HCT116 (cell line): ENCODE measurements around the gene RBMX. TPM values are rescaled to one million over a fixed set of nuclear protein-coding genes. Genes with fewer than 3 reads are reported as not detected.

ENCODE experiments used
- ATAC-seq: fragments of 200-7000 bp; cut with Tn5 transposase; 2 replicates; pipeline ENCODE4 v1.9.1; 2020; ENCODE audit warnings: mild to moderate bottlenecking, moderate library complexity
- BruUV-seq: library from RNA; stranded (reverse); fragments of 400-500 nt; replicated peaks from 2 replicates; lab custom pipeline; 2021; lab: Mats Ljungman, UMichigan
- CTCF ChIA-PET: fragments of 300-600 bp; sonication (Branson Sonifier 250); formaldehyde crosslinking; loops from one replicate; lab custom pipeline; 2021; ENCODE audit warnings: antibody characterized with exemption; lab: Charles Lee
- POLR2A ChIA-PET: fragments of 300-600, 350-600 bp; sonication (Branson Sonifier 250); formaldehyde crosslinking; loops from one replicate; lab custom pipeline; 2021; ENCODE audit warnings: antibody characterized with exemption; lab: Charles Lee
- RAD21 ChIA-PET, 2 experiments: fragments of 300-600 bp; sonication (Branson Sonifier 250); formaldehyde crosslinking; loops; one replicate each; lab custom pipeline; 2023; ENCODE audit warnings: low total read pairs in 2 of 2; ENCODE audit not compliant: uncharacterized antibody in 2 of 2, unreplicated experiment in 2 of 2, low non-redundant PET in 1 of 2; lab: Charles Lee
- DNase-seq: peaks from one replicate; pipeline ENCODE4 v3.0.0-alpha.2; 2010; ENCODE audit warnings: low read depth, low spot score
- H2AFZ ChIP-seq: fragments of 200-600 bp; shearing (Covaris generic), sonication (generic); 2 replicates; pipeline ENCODE4 v1.6.1; 2017; ENCODE audit warnings: low read depth, mixed run types, mixed read lengths, antibody characterized with exemption, low read length; ENCODE audit not compliant: poor library complexity, severe bottlenecking
- H3K27ac ChIP-seq: 2 replicates; pipeline ENCODE4 v1.5.1; 2012; ENCODE audit warnings: low read depth, low read length
- H3K27me3 ChIP-seq: fragments of 200-600 bp; sonication (generic); 2 replicates; pipeline ENCODE4 v1.6.1; 2016; ENCODE audit warnings: mixed run types, low read length, mixed read lengths; ENCODE audit not compliant: insufficient read depth
- H3K36me3 ChIP-seq, 2 experiments: fragments of 200-500 bp in 1 of 2; fragments of 200-600 bp in 1 of 2; sonication (Bioruptor generic) in 1 of 2; sonication (generic) in 1 of 2; 2 replicates each; pipeline versions ENCODE4 v1.5.1 to v1.6.1; 2014 to 2016; ENCODE audit warnings: low read length in 2 of 2, inconsistent platforms in 1 of 2, mixed read lengths in 1 of 2, mixed run types in 1 of 2; ENCODE audit not compliant: insufficient read depth in 2 of 2, control insufficient read depth in 1 of 2
- H3K4me1 ChIP-seq, 2 experiments: fragments of 200-600 bp in 1 of 2; sonication (generic) in 1 of 2; 2 replicates each; pipeline versions ENCODE4 v1.5.1 to v1.6.1; 2012 to 2017; ENCODE audit warnings: low read length in 2 of 2, inconsistent platforms in 1 of 2, mild to moderate bottlenecking in 1 of 2, mixed read lengths in 1 of 2, mixed run types in 1 of 2, moderate library complexity in 1 of 2; ENCODE audit not compliant: insufficient read depth in 2 of 2, control insufficient read depth in 1 of 2
- H3K4me2 ChIP-seq: fragments of 200-600 bp; sonication (generic); 2 replicates; pipeline ENCODE4 v1.6.1; 2017; ENCODE audit warnings: mixed run types, low read length, mixed read lengths
- H3K4me3 ChIP-seq, 2 experiments: fragments of 200-600 bp in 1 of 2; sonication (generic) in 1 of 2; replicated peaks in 1 of 2; 2 replicates each; pipeline ENCODE4 v1.5.1; 2011 to 2016; ENCODE audit warnings: low read length in 2 of 2, control low read depth in 1 of 2, low read depth in 1 of 2, mild to moderate bottlenecking in 1 of 2, mixed read lengths in 1 of 2, mixed run types in 1 of 2
- H3K79me2 ChIP-seq: fragments of 200-600 bp; sonication (generic); 2 replicates; pipeline ENCODE4 v1.6.1; 2017; ENCODE audit warnings: mild to moderate bottlenecking, mixed run types, low read length, moderate library complexity, mixed read lengths; ENCODE audit not compliant: insufficient read depth
- H3K9ac ChIP-seq: fragments of 200-600 bp; sonication (generic); 2 replicates; pipeline ENCODE4 v1.6.1; 2016; ENCODE audit warnings: low read length, mixed read lengths
- H3K9me2 ChIP-seq: fragments of 200-600 bp; sonication (generic), shearing (Covaris generic); 2 replicates; pipeline ENCODE4 v1.6.1; 2017; ENCODE audit warnings: mixed run types, mild to moderate bottlenecking, moderate library complexity; ENCODE audit not compliant: insufficient read depth
- H3K9me3 ChIP-seq, 2 experiments: fragments of 200-500 bp in 1 of 2; fragments of 200-600 bp in 1 of 2; sonication (Bioruptor generic) in 1 of 2; sonication (generic) in 1 of 2; 2 replicates each; pipeline ENCODE4 v1.6.1; 2014 to 2017; ENCODE audit warnings: low read length in 2 of 2, mixed read lengths in 2 of 2, inconsistent platforms in 1 of 2, low read depth in 1 of 2, mild to moderate bottlenecking in 1 of 2, mixed run types in 1 of 2, moderate library complexity in 1 of 2; ENCODE audit not compliant: control insufficient read depth in 1 of 2, insufficient read depth in 1 of 2
- H4K20me1 ChIP-seq: fragments of 200-600 bp; sonication (generic), shearing (Covaris generic); 2 replicates; pipeline ENCODE4 v1.6.1; 2017; ENCODE audit warnings: mixed run types, mild to moderate bottlenecking, moderate library complexity; ENCODE audit not compliant: insufficient read depth
- CBX3 ChIP-seq: IDR thresholded peaks from 2 replicates; pipeline ENCODE4 v1.6.1; 2012; ENCODE audit warnings: low read depth
- CEBPB ChIP-seq: IDR thresholded peaks from 2 replicates; pipeline ENCODE4 v1.6.1; 2012; ENCODE audit warnings: low read depth
- ELF1 ChIP-seq: IDR thresholded peaks from 2 replicates; pipeline ENCODE4 v1.6.1; 2012; ENCODE audit warnings: low read depth, borderline replicate concordance
- EZH2 ChIP-seq: fragments of 200-600 bp; sonication (generic); IDR thresholded peaks from 2 replicates; pipeline ENCODE4 v1.6.1; 2017; ENCODE audit warnings: antibody characterized with exemption, mixed run types
- EZH2phosphoT487 ChIP-seq: fragments of 200-600 bp; IDR thresholded peaks from 2 replicates; pipeline ENCODE4 v1.6.1; 2018; ENCODE audit warnings: antibody characterized with exemption, borderline replicate concordance
- FOSL1 ChIP-seq: IDR thresholded peaks from 2 replicates; pipeline ENCODE4 v1.6.1; 2012; ENCODE audit warnings: low read depth
- SRF ChIP-seq: IDR thresholded peaks from 2 replicates; pipeline ENCODE4 v1.6.1; 2012; ENCODE audit warnings: low read depth
- TCF7L2 ChIP-seq: IDR thresholded peaks from 2 replicates; pipeline ENCODE4 v1.7.0; 2011; ENCODE audit warnings: borderline replicate concordance, inconsistent platforms; ENCODE audit not compliant: insufficient read depth, insufficient read length; ENCODE audit errors: extremely low read depth
- YY1 ChIP-seq: IDR thresholded peaks from 2 replicates; pipeline ENCODE4 v1.6.1; 2011; ENCODE audit warnings: low read length, low read depth, moderate library complexity, mild to moderate bottlenecking; ENCODE audit not compliant: insufficient replicate concordance; ENCODE audit errors: extremely low read depth
- ZFX ChIP-seq: fragments of 450-650 bp; IDR thresholded peaks from 2 replicates; pipeline ENCODE4 v1.6.1; 2017
- intact Hi-C: fragments of 100-400 bp; cut with micrococcal nuclease; formaldehyde crosslinking; loops from 2 replicates; pipeline ENCODE4 v1.10.0; 2022
- total RNA-seq: library from RNA; stranded (reverse); gene quantifications from one replicate; pipeline ENCODE4 v1.2.1, GENCODE V29; 2021; ENCODE audit not compliant: unreplicated experiment
- TF ChIP-seq, protein P1 (sequence below): IDR thresholded peaks from 2 replicates; pipeline ENCODE4 v1.6.1; 2012; ENCODE audit warnings: low read depth
- TF ChIP-seq, protein P2 (sequence below): IDR thresholded peaks from 2 replicates; pipeline ENCODE4 v1.6.1; 2012
- TF ChIP-seq, protein P3 (sequence below): IDR thresholded peaks from 2 replicates; pipeline ENCODE4 v1.6.1; 2011; ENCODE audit warnings: mild to moderate bottlenecking, low read length, moderate library complexity; ENCODE audit not compliant: insufficient replicate concordance; ENCODE audit errors: extremely low read depth

RBMX gene
- total RNA-seq, 1 experiment from 2014 or later: 267 TPM

DNA sequence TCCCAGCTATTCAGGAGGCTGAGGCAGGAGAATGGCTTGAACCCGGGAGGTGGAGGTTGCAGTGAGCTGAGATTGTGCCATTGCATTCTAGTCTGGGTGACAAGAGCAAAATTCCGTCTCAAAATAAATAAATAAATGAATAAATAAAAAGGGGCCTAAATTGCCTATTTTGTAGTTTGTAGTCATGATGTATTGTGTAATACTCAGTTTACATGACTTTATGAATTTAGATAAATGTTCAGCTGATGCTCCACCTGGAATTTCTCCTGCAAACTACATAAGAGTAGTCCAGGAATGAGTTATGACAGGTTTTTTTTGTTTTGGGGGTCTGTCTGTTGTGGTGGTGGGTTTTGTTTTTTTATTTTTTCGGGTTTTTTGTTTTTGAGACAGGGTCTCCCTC is 31.1 kb downstream of the RBMX start:
- CTCF ChIA-PET: no interaction called here
- H2AFZ ChIP-seq: no peak overlapping the region
- no peak overlapping the region for H3K9ac ChIP-seq
- no peaks in the 10 kb centered on the region for H3K9me2 ChIP-seq
- no peak for DNase-seq
- intact Hi-C loops: no loop called here
- H3K4me3 ChIP-seq: no peak overlapping the region
- H3K27me3 ChIP-seq: no peaks in the 10 kb centered on the region
- no peak overlapping the region for H3K27ac ChIP-seq
- H3K4me1 ChIP-seq: no peaks in the 10 kb centered on the region
- RAD21 ChIA-PET: no interaction called here
- POLR2A ChIA-PET: no interaction called here
- no peaks in the 10 kb centered on the region for H3K79me2 ChIP-seq
- ATAC-seq: no peak
- TF ChIP-seq FOSL1 (no peak), SRF (no peak), CEBPB (no peak), TCF7L2 (no peak), EZH2 (no peak), CBX3 (no peak), YY1 (no peak), EZH2phosphoT487 (no peak), ZFX (no peak), ELF1 (no peak)
- TF ChIP-seq, protein P1, sequence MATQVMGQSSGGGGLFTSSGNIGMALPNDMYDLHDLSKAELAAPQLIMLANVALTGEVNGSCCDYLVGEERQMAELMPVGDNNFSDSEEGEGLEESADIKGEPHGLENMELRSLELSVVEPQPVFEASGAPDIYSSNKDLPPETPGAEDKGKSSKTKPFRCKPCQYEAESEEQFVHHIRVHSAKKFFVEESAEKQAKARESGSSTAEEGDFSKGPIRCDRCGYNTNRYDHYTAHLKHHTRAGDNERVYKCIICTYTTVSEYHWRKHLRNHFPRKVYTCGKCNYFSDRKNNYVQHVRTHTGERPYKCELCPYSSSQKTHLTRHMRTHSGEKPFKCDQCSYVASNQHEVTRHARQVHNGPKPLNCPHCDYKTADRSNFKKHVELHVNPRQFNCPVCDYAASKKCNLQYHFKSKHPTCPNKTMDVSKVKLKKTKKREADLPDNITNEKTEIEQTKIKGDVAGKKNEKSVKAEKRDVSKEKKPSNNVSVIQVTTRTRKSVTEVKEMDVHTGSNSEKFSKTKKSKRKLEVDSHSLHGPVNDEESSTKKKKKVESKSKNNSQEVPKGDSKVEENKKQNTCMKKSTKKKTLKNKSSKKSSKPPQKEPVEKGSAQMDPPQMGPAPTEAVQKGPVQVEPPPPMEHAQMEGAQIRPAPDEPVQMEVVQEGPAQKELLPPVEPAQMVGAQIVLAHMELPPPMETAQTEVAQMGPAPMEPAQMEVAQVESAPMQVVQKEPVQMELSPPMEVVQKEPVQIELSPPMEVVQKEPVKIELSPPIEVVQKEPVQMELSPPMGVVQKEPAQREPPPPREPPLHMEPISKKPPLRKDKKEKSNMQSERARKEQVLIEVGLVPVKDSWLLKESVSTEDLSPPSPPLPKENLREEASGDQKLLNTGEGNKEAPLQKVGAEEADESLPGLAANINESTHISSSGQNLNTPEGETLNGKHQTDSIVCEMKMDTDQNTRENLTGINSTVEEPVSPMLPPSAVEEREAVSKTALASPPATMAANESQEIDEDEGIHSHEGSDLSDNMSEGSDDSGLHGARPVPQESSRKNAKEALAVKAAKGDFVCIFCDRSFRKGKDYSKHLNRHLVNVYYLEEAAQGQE: no peak
- TF ChIP-seq, protein P2, sequence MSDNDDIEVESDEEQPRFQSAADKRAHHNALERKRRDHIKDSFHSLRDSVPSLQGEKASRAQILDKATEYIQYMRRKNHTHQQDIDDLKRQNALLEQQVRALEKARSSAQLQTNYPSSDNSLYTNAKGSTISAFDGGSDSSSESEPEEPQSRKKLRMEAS: no peak
- TF ChIP-seq, protein P3, sequence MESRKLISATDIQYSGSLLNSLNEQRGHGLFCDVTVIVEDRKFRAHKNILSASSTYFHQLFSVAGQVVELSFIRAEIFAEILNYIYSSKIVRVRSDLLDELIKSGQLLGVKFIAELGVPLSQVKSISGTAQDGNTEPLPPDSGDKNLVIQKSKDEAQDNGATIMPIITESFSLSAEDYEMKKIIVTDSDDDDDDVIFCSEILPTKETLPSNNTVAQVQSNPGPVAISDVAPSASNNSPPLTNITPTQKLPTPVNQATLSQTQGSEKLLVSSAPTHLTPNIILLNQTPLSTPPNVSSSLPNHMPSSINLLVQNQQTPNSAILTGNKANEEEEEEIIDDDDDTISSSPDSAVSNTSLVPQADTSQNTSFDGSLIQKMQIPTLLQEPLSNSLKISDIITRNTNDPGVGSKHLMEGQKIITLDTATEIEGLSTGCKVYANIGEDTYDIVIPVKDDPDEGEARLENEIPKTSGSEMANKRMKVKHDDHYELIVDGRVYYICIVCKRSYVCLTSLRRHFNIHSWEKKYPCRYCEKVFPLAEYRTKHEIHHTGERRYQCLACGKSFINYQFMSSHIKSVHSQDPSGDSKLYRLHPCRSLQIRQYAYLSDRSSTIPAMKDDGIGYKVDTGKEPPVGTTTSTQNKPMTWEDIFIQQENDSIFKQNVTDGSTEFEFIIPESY: no peak
- no peaks in the 10 kb centered on the region for H3K9me3 ChIP-seq
- H3K4me2 ChIP-seq: no peak overlapping the region
- no peaks in the 10 kb centered on the region for H4K20me1 ChIP-seq
- BruUV-seq: no TSS peak
- H3K36me3 ChIP-seq: no peaks in the 10 kb centered on the region; a peak in 2 of 4 replicates
